Panc1 (cell line): ENCODE results near the gene ANO1. TPM values are rescaled to one million over a fixed set of nuclear protein-coding genes. Genes with fewer than 3 reads are reported as not detected.

Experiments used
- ATAC-seq: fragments of 200-7000 bp; cut with Tn5 transposase; 2 replicates; pipeline ENCODE4 v1.9.1; 2020; ENCODE audit warnings: mild to moderate bottlenecking, moderate library complexity
- BruUV-seq: library from RNA; stranded (reverse); fragments of 400-500 nt; replicated peaks from 2 replicates; lab custom pipeline; 2021; lab: Mats Ljungman, UMichigan
- CTCF ChIA-PET: fragments of 300-600 bp; sonication (Branson Sonifier 250); formaldehyde crosslinking; loops from one replicate; lab custom pipeline; 2022; ENCODE audit warnings: antibody characterized with exemption; lab: Charles Lee
- POLR2A ChIA-PET: fragments of 300-600 bp; sonication (Branson Sonifier 250); formaldehyde crosslinking; loops from one replicate; lab custom pipeline; 2022; ENCODE audit warnings: antibody characterized with exemption; lab: Charles Lee
- DNase-seq: peaks from one replicate; pipeline ENCODE4 v3.0.0-alpha.2; 2010; ENCODE audit warnings: low read depth, low spot score
- H3K27ac ChIP-seq: 2 replicates; pipeline ENCODE4 v1.5.1; 2011; ENCODE audit warnings: mild to moderate bottlenecking, low read length, inconsistent platforms
- H3K27me3 ChIP-seq: fragments of 200-500 bp; sonication (Bioruptor generic); 2 replicates; pipeline ENCODE4 v1.6.0; 2014; ENCODE audit warnings: low read length, inconsistent platforms; ENCODE audit not compliant: control insufficient read depth, insufficient read depth
- H3K36me3 ChIP-seq: fragments of 200-500 bp; sonication (Bioruptor generic); 2 replicates; pipeline ENCODE4 v1.5.1; 2014; ENCODE audit warnings: inconsistent platforms, mild to moderate bottlenecking, low read length, moderate library complexity; ENCODE audit not compliant: control insufficient read depth, insufficient read depth
- H3K4me1 ChIP-seq: 2 replicates; pipeline ENCODE4 v1.5.1; 2011; ENCODE audit warnings: inconsistent platforms, mild to moderate bottlenecking, low read length, moderate library complexity; ENCODE audit not compliant: control insufficient read depth, insufficient read depth
- H3K4me3 ChIP-seq, 2 experiments: 2 replicates each; pipeline ENCODE4 v1.5.1; 2011 to 2012; ENCODE audit warnings: low read depth in 2 of 2, low read length in 2 of 2, mild to moderate bottlenecking in 2 of 2, inconsistent platforms in 1 of 2, moderate library complexity in 1 of 2
- H3K9me3 ChIP-seq: fragments of 200-500 bp; sonication (Bioruptor generic); 2 replicates; pipeline ENCODE4 v1.5.1; 2014; ENCODE audit warnings: low read depth, mild to moderate bottlenecking, inconsistent platforms, low read length, moderate library complexity; ENCODE audit not compliant: control insufficient read depth, insufficient read depth
- CTCF ChIP-seq: fragments of 450-650 bp; IDR thresholded peaks from 2 replicates; pipeline ENCODE4 v1.5.1; 2017; ENCODE audit warnings: mild to moderate bottlenecking
- POLR2AphosphoS5 ChIP-seq: IDR thresholded peaks from 2 replicates; pipeline ENCODE4 v1.6.1; 2012; ENCODE audit warnings: mild to moderate bottlenecking, low read depth, low read length, moderate library complexity
- REST ChIP-seq, 2 experiments: IDR thresholded peaks; 2 replicates each; pipeline ENCODE4 v1.6.1; 2011 to 2012; ENCODE audit warnings: low read depth in 2 of 2, control low read depth in 1 of 2, low read length in 1 of 2, mild to moderate bottlenecking in 1 of 2, moderate library complexity in 1 of 2; ENCODE audit not compliant: insufficient read depth in 1 of 2
- SIN3A ChIP-seq: IDR thresholded peaks from 2 replicates; pipeline ENCODE4 v1.6.1; 2012; ENCODE audit warnings: low read depth, mild to moderate bottlenecking, low read length, moderate library complexity, borderline replicate concordance; ENCODE audit not compliant: insufficient read depth
- TCF7L2 ChIP-seq: IDR thresholded peaks from 2 replicates; pipeline ENCODE4 v1.6.1; 2011; ENCODE audit warnings: mild to moderate bottlenecking, low read depth, low read length, inconsistent platforms
- in situ Hi-C: cut with HindIII; loops from 2 replicates; pipeline ENCODE4 v1.10.0; 2016; ENCODE audit warnings: low sequenced_read_pairs, low pct_unique_long_range_greater_than_20kb
- intact Hi-C: fragments of 100-400 bp; cut with micrococcal nuclease; formaldehyde crosslinking; loops from one replicate; pipeline ENCODE4 v1.10.0; 2022; ENCODE audit not compliant: unreplicated experiment
- total RNA-seq: library from RNA; stranded (reverse); gene quantifications from one replicate; pipeline ENCODE4 v1.2.1, GENCODE V29; 2021; ENCODE audit not compliant: unreplicated experiment

The ANO1 gene
- total RNA-seq, 1 experiment from 2014 or later: 2.3 TPM

GRCh38 chr11:70140711-70141485 is 62.8 kb downstream of the ANO1 start:
- Histone ChIP-seq H3K27me3 (no peaks in the 10 kb centered on the region), H3K4me3 (no peak overlapping the region), H3K4me1 (peaks cover 4% of the 10 kb centered on the region), H3K9me3 (no peaks in the 10 kb centered on the region), H3K27ac (no peak overlapping the region), H3K36me3 (no peaks in the 10 kb centered on the region)
- in situ Hi-C loops: no loop called here
- intact Hi-C loops: no loop called here
- no peak for TF ChIP-seq POLR2AphosphoS5
- TF ChIP-seq REST (IDR thresholded peaks at IDR 0.05; ENCODE audit: insufficient read depth in 1 of 2, low read depth in 2 of 2, low read length in 1 of 2): no peak
- TF ChIP-seq CTCF: no peak
- no peak for TF ChIP-seq TCF7L2
- TF ChIP-seq SIN3A: no peak
- BruUV-seq: no TSS peak
- CTCF ChIA-PET: no interaction called here
- POLR2A ChIA-PET: no interaction called here
- DNase-seq (no peak), ATAC-seq (no peak)

- CTCF ChIA-PET: no interaction called here
- TF ChIP-seq SIN3A (no peak), POLR2AphosphoS5 (no peak), TCF7L2 (no peak), CTCF (no peak)
Measured at GRCh38 chr11:70141486-70142220, 63.5 kb downstream of the ANO1 start.

More at GRCh38 chr11:70141486-70142220, 63.5 kb downstream of the ANO1 start:
- Histone ChIP-seq H3K27ac (no peak overlapping the region), H3K36me3 (no peaks in the 10 kb centered on the region), H3K4me3 (no peak overlapping the region), H3K4me1 (peaks cover 4% of the 10 kb centered on the region), H3K9me3 (no peaks in the 10 kb centered on the region), H3K27me3 (no peaks in the 10 kb centered on the region)
- no TSS peak for BruUV-seq
- intact Hi-C loops (no loop called here), in situ Hi-C loops (no loop called here)
- DNase-seq: no peak
- POLR2A ChIA-PET: no interaction called here
- ATAC-seq: no peak
